ENCODE data around the gene ELF4. TPM values are rescaled to one million over a fixed set of nuclear protein-coding genes. Genes with fewer than 3 reads are reported as not detected.

Gene ELF4
- total RNA-seq, 1 experiment from 2014 or later: 1.9 TPM

- TF ChIP-seq CTCF (IDR thresholded peaks at IDR 0.05): no peak
- TF ChIP-seq ZNF423 (CRISPR knock-in tag; IDR thresholded peaks at IDR 0.05): no peak
- TF ChIP-seq HMGA2 (CRISPR knock-in tag; IDR thresholded peaks at IDR 0.05): no peak
- no peak for TF ChIP-seq TP53 (CRISPR knock-in tag; IDR thresholded peaks at IDR 0.05)
Measured at GRCh38 chrX:130095249-130096030, 14.9 kb downstream of the ELF4 start (continued).

GRCh38 chrX:130094696-130095095 lies 15.6 kb downstream of the ELF4 start:
- no peaks in the 10 kb centered on the region for H3K9me3 Mint-ChIP-seq
- POLR2A ChIA-PET: no interaction called here
- no peaks in the 10 kb centered on the region; the same call in 1 of the 2 replicates for H3K27me3 Mint-ChIP-seq (ENCODE audit: low read depth)
- ATAC-seq: no peak
- DNase-seq (ENCODE audit: low spot score): no peak
- H3K4me3 Mint-ChIP-seq: no peak overlapping the region
- H3K27ac Mint-ChIP-seq: no peak overlapping the region
- H3K36me3 Mint-ChIP-seq: no peaks in the 10 kb centered on the region
- CTCF ChIA-PET: interaction anchor here (1.0 kb wide), 1 partner anchor 34 kb away, joined by 4 read pairs; no protein-coding TSS in a partner anchor
- TF ChIP-seq ZBTB21 (CRISPR knock-in tag; IDR thresholded peaks at IDR 0.05; ENCODE audit: borderline replicate concordance): no peak
- no peak for TF ChIP-seq NFE2L1 (CRISPR knock-in tag; IDR thresholded peaks at IDR 0.05)
- no peak for TF ChIP-seq MYBL2 (CRISPR knock-in tag; IDR thresholded peaks at IDR 0.05)
- no peak for TF ChIP-seq ZNF121 (CRISPR knock-in tag; IDR thresholded peaks at IDR 0.05)
- no peak for TF ChIP-seq PRDM15 (CRISPR knock-in tag; IDR thresholded peaks at IDR 0.05)
- TF ChIP-seq PRRX2 (CRISPR knock-in tag; IDR thresholded peaks at IDR 0.05): no peak
- no peak for TF ChIP-seq ATF2 (CRISPR knock-in tag; IDR thresholded peaks at IDR 0.05; ENCODE audit: borderline replicate concordance, low read depth)
- peaks cover 8% of the 10 kb centered on the region for H3K4me1 Mint-ChIP-seq

GRCh38 chrX:130093271-130093670 lies 17.0 kb downstream of the ELF4 start:
- CTCF ChIA-PET: no interaction called here
- POLR2A ChIA-PET: no interaction called here
- H3K27me3 Mint-ChIP-seq (ENCODE audit: low read depth): no peaks in the 10 kb centered on the region; the same call in 1 of the 2 replicates
- no peak overlapping the region for H3K4me3 Mint-ChIP-seq
- peaks cover 3% of the 10 kb centered on the region for H3K4me1 Mint-ChIP-seq
- H3K27ac Mint-ChIP-seq: no peak overlapping the region
- no peaks in the 10 kb centered on the region for H3K36me3 Mint-ChIP-seq
- no peaks in the 10 kb centered on the region for H3K9me3 Mint-ChIP-seq
- no peak for DNase-seq (ENCODE audit: low spot score)
- no peak for ATAC-seq
- TF ChIP-seq ATF2 (CRISPR knock-in tag; IDR thresholded peaks at IDR 0.05; ENCODE audit: borderline replicate concordance, low read depth) (no peak), ZNF219 (CRISPR knock-in tag; IDR thresholded peaks at IDR 0.05; ENCODE audit: borderline replicate concordance) (no peak), ARID4B (CRISPR knock-in tag; IDR thresholded peaks at IDR 0.05; ENCODE audit: borderline replicate concordance) (no peak), ZNF121 (CRISPR knock-in tag; IDR thresholded peaks at IDR 0.05) (no peak), JAZF1 (CRISPR knock-in tag; IDR thresholded peaks at IDR 0.05) (no peak), E2F1 (CRISPR knock-in tag; IDR thresholded peaks at IDR 0.05) (no peak), RELA (CRISPR knock-in tag; IDR thresholded peaks at IDR 0.05; ENCODE audit: borderline replicate concordance) (no peak), ZNF138 (CRISPR knock-in tag; conservative IDR thresholded peaks at IDR 0.05) (no peak)

Measured in WTC11 (cell line).